ENCODE results near the gene FDXR. TPM values are rescaled to one million over a fixed set of nuclear protein-coding genes. Genes with fewer than 3 reads are reported as not detected.

The FDXR gene
- total RNA-seq, 4 donors from 2014 or later = 4.4 to 5.7 (median 5.2) TPM

DNA sequence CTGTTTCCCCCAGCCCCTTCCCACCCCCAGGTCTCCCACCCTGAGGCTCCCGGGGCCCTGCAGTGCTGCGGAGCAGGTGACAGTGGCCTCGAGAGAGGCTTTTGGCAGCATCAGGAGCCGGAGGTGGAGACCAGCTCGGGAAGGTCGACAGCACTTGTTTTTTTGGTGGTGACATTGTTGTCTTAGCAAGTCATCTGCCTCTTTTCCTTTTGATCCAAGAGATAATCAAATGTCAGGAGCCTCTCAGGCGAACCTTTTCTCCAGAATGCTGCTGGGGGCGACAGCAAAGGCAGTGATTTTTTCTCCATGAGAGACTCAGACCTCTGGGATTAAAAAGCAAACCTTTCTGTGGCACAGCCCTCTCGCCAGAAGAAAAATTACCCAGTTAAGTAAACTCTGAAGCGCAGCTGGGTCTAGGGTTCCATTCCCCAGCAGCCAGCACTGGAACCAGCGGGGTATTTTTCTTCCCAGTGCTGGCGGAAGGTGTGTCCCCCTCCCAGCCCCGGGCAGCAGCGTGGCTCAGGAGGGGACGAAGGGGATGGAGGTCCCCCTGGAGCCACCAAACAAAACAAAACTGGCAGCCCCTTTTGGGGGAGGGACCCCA lies 50.4 kb downstream of the FDXR start:
- ATAC-seq (ENCODE audit: low FRiP score) = no peak
- no peak for DNase-seq (ENCODE audit: low spot score)
- TF ChIP-seq, protein P1, sequence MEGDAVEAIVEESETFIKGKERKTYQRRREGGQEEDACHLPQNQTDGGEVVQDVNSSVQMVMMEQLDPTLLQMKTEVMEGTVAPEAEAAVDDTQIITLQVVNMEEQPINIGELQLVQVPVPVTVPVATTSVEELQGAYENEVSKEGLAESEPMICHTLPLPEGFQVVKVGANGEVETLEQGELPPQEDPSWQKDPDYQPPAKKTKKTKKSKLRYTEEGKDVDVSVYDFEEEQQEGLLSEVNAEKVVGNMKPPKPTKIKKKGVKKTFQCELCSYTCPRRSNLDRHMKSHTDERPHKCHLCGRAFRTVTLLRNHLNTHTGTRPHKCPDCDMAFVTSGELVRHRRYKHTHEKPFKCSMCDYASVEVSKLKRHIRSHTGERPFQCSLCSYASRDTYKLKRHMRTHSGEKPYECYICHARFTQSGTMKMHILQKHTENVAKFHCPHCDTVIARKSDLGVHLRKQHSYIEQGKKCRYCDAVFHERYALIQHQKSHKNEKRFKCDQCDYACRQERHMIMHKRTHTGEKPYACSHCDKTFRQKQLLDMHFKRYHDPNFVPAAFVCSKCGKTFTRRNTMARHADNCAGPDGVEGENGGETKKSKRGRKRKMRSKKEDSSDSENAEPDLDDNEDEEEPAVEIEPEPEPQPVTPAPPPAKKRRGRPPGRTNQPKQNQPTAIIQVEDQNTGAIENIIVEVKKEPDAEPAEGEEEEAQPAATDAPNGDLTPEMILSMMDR (IDR thresholded peaks at IDR 0.05) = no peak

DNA sequence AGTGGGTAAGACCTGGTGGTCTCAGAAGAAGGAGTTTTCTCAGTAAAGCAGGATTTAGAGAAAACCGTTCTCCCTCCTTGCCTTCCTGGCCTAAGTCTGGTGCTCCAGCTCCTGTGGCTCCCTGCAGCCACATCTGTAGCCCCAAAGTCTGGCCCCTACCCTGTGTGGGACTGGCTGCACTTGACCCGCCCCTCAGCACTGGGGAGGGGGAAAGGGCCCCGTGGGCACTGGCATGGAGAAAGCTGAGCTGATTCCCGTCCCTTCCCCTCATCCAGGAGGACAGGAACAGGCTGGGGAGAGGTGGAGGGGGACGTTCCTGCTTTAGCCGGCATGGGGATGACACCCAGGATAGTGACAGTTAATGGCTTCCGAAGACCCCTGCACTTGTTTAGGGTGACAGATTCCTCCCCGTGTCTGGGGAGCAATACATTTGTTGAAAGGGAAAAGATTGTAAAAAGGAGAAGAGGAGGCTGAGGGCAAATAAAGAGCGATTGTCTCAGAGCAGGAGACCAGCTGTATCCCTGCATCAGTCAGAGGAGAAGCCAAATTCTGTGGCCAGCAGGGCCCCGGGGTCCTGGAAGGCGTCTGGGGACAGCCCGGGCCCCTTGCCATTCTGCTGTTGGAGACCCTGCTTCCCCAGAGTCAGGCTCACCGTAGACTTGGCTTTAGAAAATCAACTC lies 51.0 kb downstream of the FDXR start:
- no peak for DNase-seq (ENCODE audit: low spot score)
- TF ChIP-seq, protein P1 (IDR thresholded peaks at IDR 0.05) = no peak
- no peak for ATAC-seq (ENCODE audit: low FRiP score)

DNA sequence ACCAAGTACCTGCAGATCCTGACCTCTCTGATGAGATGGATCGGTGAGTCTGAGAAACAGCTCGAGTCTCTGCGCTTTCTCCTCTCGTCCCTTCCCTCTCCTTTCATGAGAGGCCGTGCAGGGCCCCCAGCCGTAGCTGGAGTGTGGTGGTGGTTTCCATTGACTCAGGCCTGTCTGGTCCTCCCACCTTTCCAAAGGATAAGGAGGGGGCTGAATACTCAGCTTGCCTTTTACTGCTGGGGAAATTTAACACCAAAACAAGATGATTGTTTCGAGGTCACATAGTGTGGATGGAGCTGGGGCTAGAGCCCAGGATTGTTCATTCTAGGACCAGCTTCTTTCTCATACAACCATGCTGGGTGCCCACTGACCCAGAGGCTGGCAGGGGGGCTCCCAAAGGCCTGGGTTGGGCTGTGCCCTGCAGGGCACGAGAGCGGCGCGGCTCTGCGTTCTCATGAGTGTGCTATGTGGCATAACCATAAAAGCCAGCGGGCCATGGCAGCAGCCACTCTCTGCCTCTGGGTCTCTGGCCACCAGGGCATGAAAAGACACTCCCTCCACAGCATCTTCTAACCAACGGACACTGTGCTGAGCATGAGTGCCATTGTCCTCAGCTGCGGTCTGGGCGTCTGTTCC lies 52.9 kb downstream of the FDXR start:
- TF ChIP-seq, protein P1 (IDR thresholded peaks at IDR 0.05) = no peak
- ATAC-seq (ENCODE audit: low FRiP score) = no peak

DNA sequence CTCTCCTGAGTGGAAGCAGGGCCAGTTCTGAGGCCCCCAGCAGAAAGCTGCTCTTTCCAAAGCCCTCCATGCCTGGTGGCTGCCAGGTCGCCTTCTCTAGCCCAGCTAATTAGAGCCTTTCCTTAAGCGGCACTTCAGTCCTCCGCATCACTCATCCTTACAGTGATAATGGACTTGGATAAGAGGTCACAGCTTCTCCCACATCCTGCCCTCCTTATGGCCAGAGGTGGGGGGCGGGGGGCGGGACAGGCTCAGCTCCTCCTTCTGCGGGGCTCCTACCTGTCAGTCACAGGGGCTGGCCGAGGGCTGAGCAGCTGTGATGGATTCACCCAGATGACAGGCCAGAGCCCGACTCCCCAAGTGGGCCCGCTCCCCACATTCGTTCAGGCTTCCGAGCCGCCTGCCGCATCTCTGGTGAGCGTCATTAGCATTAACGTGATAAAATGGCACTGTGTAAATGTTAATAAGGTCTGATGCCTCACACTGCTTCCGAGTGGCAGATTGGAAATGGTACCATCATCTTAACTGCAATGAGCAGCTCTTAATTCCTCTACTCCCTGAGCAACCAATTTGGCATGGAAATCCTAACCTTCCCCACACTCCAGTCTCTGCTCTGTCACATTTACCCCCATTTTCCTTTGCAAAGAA lies 54.4 kb downstream of the FDXR start:
- DNase-seq (ENCODE audit: low spot score) (no peak), ATAC-seq (ENCODE audit: low FRiP score) (no peak)
- TF ChIP-seq, protein P1 (IDR thresholded peaks at IDR 0.05) = no peak

More for the DNA sequence above, 52.9 kb downstream of the FDXR start:
- DNase-seq (ENCODE audit: low spot score) = no peak

DNA sequence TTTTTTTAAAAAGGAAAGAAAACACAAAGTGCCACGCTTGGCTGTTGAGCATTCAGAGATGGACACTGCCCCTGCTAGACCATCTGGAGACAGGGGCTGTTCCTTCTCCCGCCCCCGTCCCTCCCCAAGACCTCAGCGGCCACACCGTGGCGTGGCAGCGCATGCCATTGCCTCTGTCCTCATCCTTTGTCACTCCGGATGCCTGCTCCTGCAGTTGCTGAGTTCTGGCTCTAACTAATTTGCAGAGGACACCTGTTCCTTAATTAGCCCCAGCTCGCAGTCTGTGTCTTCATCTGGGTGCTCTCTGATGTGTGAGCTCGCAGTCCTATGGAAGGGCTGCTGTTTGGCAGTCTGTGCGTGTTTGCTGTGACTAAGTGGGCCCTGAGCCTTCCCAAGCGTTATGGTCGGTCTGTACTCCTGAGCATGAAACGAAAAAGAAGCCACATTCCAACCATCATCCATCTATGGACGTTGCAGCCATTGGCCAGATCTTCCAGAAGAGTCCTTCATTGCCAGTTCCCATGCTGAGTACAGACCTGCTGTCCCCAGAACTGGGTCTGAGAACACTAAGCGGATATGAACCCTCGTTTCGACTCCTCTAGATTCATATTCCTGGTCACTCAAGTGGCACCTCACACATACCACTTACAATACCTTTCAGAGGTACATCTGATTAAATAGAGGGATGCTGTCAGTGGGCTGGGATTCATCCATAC lies 55.7 kb downstream of the FDXR start:
- ATAC-seq (ENCODE audit: low FRiP score) = no peak
- TF ChIP-seq, protein P1 (IDR thresholded peaks at IDR 0.05) = no peak
- DNase-seq (ENCODE audit: low spot score) = no peak

DNA sequence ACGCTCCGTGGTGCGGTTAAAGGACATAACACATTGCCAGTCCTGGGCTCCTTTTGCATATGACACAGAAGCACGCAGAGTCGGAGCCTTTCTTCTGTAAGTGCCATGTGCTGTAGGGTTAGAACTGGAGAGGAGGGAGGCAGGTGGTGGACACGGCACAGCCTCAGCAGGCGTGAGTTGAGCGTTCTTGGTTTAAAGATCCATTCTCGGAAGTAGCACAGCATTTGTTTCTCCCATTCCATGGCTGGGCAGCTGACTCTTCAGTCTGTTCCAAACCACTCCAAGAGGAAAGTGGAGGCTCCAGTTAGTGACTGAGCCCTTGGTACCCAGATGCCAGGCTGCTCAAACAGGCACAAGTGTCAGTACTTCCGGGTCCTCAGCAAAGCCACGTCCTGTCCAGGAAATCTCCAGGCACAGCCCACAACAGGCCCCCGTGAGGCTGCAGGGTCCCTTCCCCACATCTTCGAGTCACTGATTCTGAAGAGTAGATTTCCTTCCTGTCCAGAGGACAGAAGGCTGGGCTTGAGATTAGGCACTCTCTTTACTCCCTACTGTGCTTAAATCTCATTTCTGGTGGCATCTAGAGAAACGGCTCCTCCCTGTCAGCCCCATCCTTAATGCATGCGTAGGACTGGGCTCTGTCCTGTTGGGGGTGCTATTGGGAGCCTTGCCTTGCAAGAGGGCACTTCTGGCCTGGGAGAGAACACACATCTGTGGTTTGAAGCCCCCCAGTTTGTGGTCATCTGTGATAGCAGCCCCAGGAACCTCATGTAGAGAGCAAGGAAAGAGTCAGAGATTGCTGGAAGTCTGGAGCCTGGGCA lies 57.0 kb downstream of the FDXR start:
- DNase-seq (ENCODE audit: low spot score) (no peak), ATAC-seq (ENCODE audit: low FRiP score) (no peak)
- TF ChIP-seq, protein P1 (IDR thresholded peaks at IDR 0.05) = no peak
